HG03066 (cell line): Measurements from ENCODE around the gene SMIM41.

Source experiments
- ATAC-seq: cut with Tn5 transposase; IDR thresholded peaks from one replicate; pipeline ENCODE4 v1.9.1; 2021; ENCODE audit warnings: low read depth; ENCODE audit not compliant: unreplicated experiment

Gene SMIM41

GRCh38 chr12:52050116-52050757, 29.3 kb upstream of the SMIM41 start:
- no peak for ATAC-seq

- ATAC-seq = peak; percentile 67
Observed at GRCh38 chr12:52050758-52051541, 28.6 kb upstream of the SMIM41 start, which contains the start of gene NR4A1. Gene NR4A1, plus strand, starts transcription at chr12:52051442. Its CDS starts 2,887 bp downstream, at chr12:52054329.

GRCh38 chr12:52052468-52053186, 26.9 kb upstream of the SMIM41 start:
- no peak for ATAC-seq

- no peak for ATAC-seq
Observed at GRCh38 chr12:52053536-52054209, 25.8 kb upstream of the SMIM41 start.

GRCh38 chr12:52054231-52054832, 25.2 kb upstream of the SMIM41 start:
- no peak for ATAC-seq

- no peak for ATAC-seq
Observed at GRCh38 chr12:52054833-52055730, 24.4 kb upstream of the SMIM41 start.

GRCh38 chr12:52055731-52056711, 23.5 kb upstream of the SMIM41 start:
- ATAC-seq = no peak

- ATAC-seq = no peak
Observed at GRCh38 chr12:52056801-52057637, 22.5 kb upstream of the SMIM41 start.

- no peak for ATAC-seq
Observed at GRCh38 chr12:52057638-52058576, 21.6 kb upstream of the SMIM41 start.

GRCh38 chr12:52058631-52059361, 20.7 kb upstream of the SMIM41 start:
- ATAC-seq = no peak

GRCh38 chr12:52059582-52060497, 19.7 kb upstream of the SMIM41 start:
- ATAC-seq = no peak

GRCh38 chr12:52060498-52061177, 18.9 kb upstream of the SMIM41 start:
- ATAC-seq = no peak

- no peak for ATAC-seq
Observed at GRCh38 chr12:52061470-52062166, 17.9 kb upstream of the SMIM41 start.
